ENCODE results near the gene NFKB2.

GRCh38 chr10:102435529-102436233 lies 40.2 kb downstream of the NFKB2 start:
- TF ChIP-seq CTCF (IDR thresholded peaks at IDR 0.05) = no peak
- no peak for TF ChIP-seq POLR2A (IDR thresholded peaks at IDR 0.05)

Measured in Peyer's patch (tissue), 4 donors.